Gastrocnemius medialis (tissue), 4 donors: ENCODE data around the gene PARN. TPM values are rescaled to one million over a fixed set of nuclear protein-coding genes. Genes with fewer than 3 reads are reported as not detected.

ENCODE experiments used
- ATAC-seq, 2 donors: fragments of 150-250 bp; one replicate each; pipeline ENCODE4 v1.9.1; 2016
- DNase-seq, 2 donors: peaks; one replicate each; pipeline ENCODE4 v3.0.0-alpha.2; 2019
- H3K27ac ChIP-seq, 4 donors: fragments of 200-600 bp; sonication (generic); 1 replicate in 1 of 4; 2 replicates in 3 of 4; pipeline ENCODE4 v1.5.1; 2016 to 2018; ENCODE audit warnings: mild to moderate bottlenecking in 2 of 4, moderate library complexity in 1 of 4
- H3K27me3 ChIP-seq, 3 donors: fragments of 200-600 bp; sonication (generic) in 2 of 3; 1 replicate in 1 of 3; 2 replicates in 2 of 3; pipeline versions ENCODE4 v1.5.1 to v1.6.0; 2016 to 2019; ENCODE audit warnings: mild to moderate bottlenecking in 1 of 3, moderate library complexity in 1 of 3
- H3K36me3 ChIP-seq, 2 donors: fragments of 200-600 bp; sonication (generic) in 1 of 2; one replicate each; pipeline ENCODE4 v1.5.1; 2017 to 2018
- H3K4me1 ChIP-seq, 2 donors: fragments of 200-600 bp; sonication (generic) in 1 of 2; one replicate each; pipeline ENCODE4 v1.5.1; 2016 to 2017; ENCODE audit warnings: mild to moderate bottlenecking in 2 of 2
- H3K4me3 ChIP-seq, 4 donors: fragments of 200-600 bp; sonication (generic) in 3 of 4; 1 replicate in 1 of 4; 2 replicates in 3 of 4; pipeline ENCODE4 v1.5.1; 2016 to 2019; ENCODE audit warnings: mild to moderate bottlenecking in 2 of 4
- H3K9me3 ChIP-seq, 3 donors: fragments of 200-600 bp; sonication (generic) in 2 of 3; 1 replicate in 1 of 3; 2 replicates in 2 of 3; pipeline ENCODE4 v1.5.1; 2016 to 2019
- CTCF ChIP-seq, 5 experiments: fragments of 450-650 bp in 3 of 5; fragments of 200-600 bp in 2 of 5; sonication (generic) in 2 of 5; IDR thresholded peaks in 4 of 5; conservative IDR thresholded peaks in 1 of 5; 1 replicate in 4 of 5; 2 replicates in 1 of 5; pipeline ENCODE4 v1.5.1; 2016 to 2019; ENCODE audit warnings: antibody characterized with exemption in 5 of 5, mild to moderate bottlenecking in 3 of 5, moderate library complexity in 3 of 5
- POLR2A ChIP-seq, 2 donors: fragments of 450-650 bp; IDR thresholded peaks; one replicate each; pipeline ENCODE4 v1.6.1; 2017; ENCODE audit warnings: antibody characterized with exemption in 2 of 2, mild to moderate bottlenecking in 2 of 2, moderate library complexity in 2 of 2
- in situ Hi-C, 4 donors: fragments of 200-750 bp; cut with MboI; loops; one replicate each; pipeline versions ENCODE4 v1.15.0 to v1.8.0; 2017; ENCODE audit warnings: low sequenced_read_pairs in 4 of 4
- intact Hi-C: fragments of 100-400 bp; cut with DNase I; formaldehyde crosslinking; loops from one replicate; pipeline ENCODE4 v1.15.1; 2023; ENCODE audit warnings: low total_unique reads
- total RNA-seq, 4 donors: library from RNA; depleted of rRNA; stranded (reverse); fragments of >200 nt; gene quantifications; one replicate each; pipeline versions ENCODE4 v1.1.0 to v1.2.3, GENCODE V29; 2016

The PARN gene
- total RNA-seq, 4 donors from 2014 or later, result 18.8 to 44.9 (median 31.2) TPM

- TF ChIP-seq CTCF (IDR thresholded peaks at IDR 0.05 in 4 of 5, conservative IDR thresholded peaks at IDR 0.05 in 1 of 5) (no peak), POLR2A (IDR thresholded peaks at IDR 0.05) (no peak)
- Histone ChIP-seq H3K27ac (peak overlapping the region; percentile 76 to 90 (median 86)), H3K36me3 (no peaks in the 10 kb centered on the region), H3K4me1 (peaks cover 33 to 41% of the 10 kb centered on the region in 2 donors), H3K4me3 (peak overlapping the region in 3 of 4 donors; percentile 20 to 32 (median 30)), H3K27me3 (no peaks in the 10 kb centered on the region), H3K9me3 (no peaks in the 10 kb centered on the region)
- peak; percentile 56 to 65 for DNase-seq
- ATAC-seq, result peak; percentile 86 to 91
- intact Hi-C loops, result no loop called here
- in situ Hi-C loops, result loop anchor here in 1 of 4 donors (25.0 kb wide), 1 partner anchor 107 kb away; no protein-coding TSS in a partner anchor
These were observed 211.2 kb downstream of the PARN start for GRCh38 chr16:14418795-14419225.

GRCh38 chr16:14416184-14416583 lies 213.9 kb downstream of the PARN start:
- Histone ChIP-seq H3K4me1 (peaks cover 22 to 27% of the 10 kb centered on the region in 2 donors), H3K27me3 (no peaks in the 10 kb centered on the region), H3K36me3 (no peaks in the 10 kb centered on the region), H3K4me3 (no peak overlapping the region), H3K27ac (no peak overlapping the region), H3K9me3 (no peaks in the 10 kb centered on the region)
- TF ChIP-seq CTCF (IDR thresholded peaks at IDR 0.05 in 4 of 5, conservative IDR thresholded peaks at IDR 0.05 in 1 of 5), result no peak
- TF ChIP-seq POLR2A (IDR thresholded peaks at IDR 0.05), result no peak
- in situ Hi-C loops (loop anchor here in 1 of 4 donors (25.0 kb wide), 1 partner anchor 104 kb away; no protein-coding TSS in a partner anchor), intact Hi-C loops (no loop called here)
- DNase-seq (no peak), ATAC-seq (no peak)

- intact Hi-C loops, result no loop called here
- in situ Hi-C loops, result loop anchor here in 1 of 4 donors (25.0 kb wide), 1 partner anchor 103 kb away; no protein-coding TSS in a partner anchor
- DNase-seq (no peak), ATAC-seq (no peak)
- TF ChIP-seq POLR2A (IDR thresholded peaks at IDR 0.05) (no peak), CTCF (IDR thresholded peaks at IDR 0.05 in 4 of 5, conservative IDR thresholded peaks at IDR 0.05 in 1 of 5) (no peak)
- Histone ChIP-seq H3K36me3 (no peaks in the 10 kb centered on the region), H3K4me1 (peaks cover 21% of the 10 kb centered on the region in 2 donors), H3K4me3 (no peak overlapping the region), H3K27me3 (no peaks in the 10 kb centered on the region), H3K27ac (no peak overlapping the region), H3K9me3 (no peaks in the 10 kb centered on the region)
These were observed 214.8 kb downstream of the PARN start for GRCh38 chr16:14415291-14415690.

GRCh38 chr16:14409563-14409962 lies 220.5 kb downstream of the PARN start:
- Histone ChIP-seq H3K9me3 (no peaks in the 10 kb centered on the region), H3K4me1 (peaks cover 5 to 11% of the 10 kb centered on the region in 2 donors), H3K4me3 (no peak overlapping the region), H3K27ac (no peak overlapping the region), H3K27me3 (no peaks in the 10 kb centered on the region), H3K36me3 (no peaks in the 10 kb centered on the region)
- ATAC-seq (peak; percentile 5 to 23), DNase-seq (peak; percentile 13 to 65)
- TF ChIP-seq POLR2A (IDR thresholded peaks at IDR 0.05) (no peak), CTCF (IDR thresholded peaks at IDR 0.05 in 4 of 5, conservative IDR thresholded peaks at IDR 0.05 in 1 of 5) (no peak)
- intact Hi-C loops, result no loop called here
- in situ Hi-C loops, result loop anchor here in 1 of 4 donors (25.0 kb wide), 1 partner anchor 97 kb away; no protein-coding TSS in a partner anchor
